Common myeloid progenitor, CD34-positive (primary cell): ENCODE results near the gene DISP2. TPM values are rescaled to one million over a fixed set of nuclear protein-coding genes. Genes with fewer than 3 reads are reported as not detected.

Experiments used
- CTCF ChIA-PET: fragments of 350-600 bp; sonication (Branson Sonifier 250); formaldehyde crosslinking; loops from one replicate; lab custom pipeline; 2021; ENCODE audit warnings: antibody characterized with exemption; lab: Charles Lee
- POLR2A ChIA-PET: fragments of 350-600 bp; sonication (Branson Sonifier 250); formaldehyde crosslinking; loops from one replicate; lab custom pipeline; 2021; ENCODE audit warnings: antibody characterized with exemption; lab: Charles Lee
- DNase-seq, 3 donors: peaks; one replicate each; pipeline versions ENCODE4 v3.0.0 to v3.0.0-alpha.2; 2013
- H3K27ac ChIP-seq, 2 experiments: 1 replicate in 1 of 2; 2 replicates in 1 of 2; pipeline ENCODE4 v1.7.0; 2013; ENCODE audit warnings: inconsistent platforms in 2 of 2, low read length in 2 of 2, mild to moderate bottlenecking in 2 of 2, low read depth in 1 of 2, moderate library complexity in 1 of 2; ENCODE audit not compliant: severe bottlenecking in 2 of 2, insufficient read depth in 1 of 2, poor library complexity in 1 of 2
- H3K27me3 ChIP-seq, 5 experiments: replicated peaks in 2 of 5; 1 replicate in 3 of 5; 2 replicates in 2 of 5; pipeline versions ENCODE4 v1.6.1 to v1.7.0; 2013; ENCODE audit warnings: low read length in 4 of 5, mild to moderate bottlenecking in 2 of 5, moderate library complexity in 2 of 5, inconsistent platforms in 1 of 5; ENCODE audit not compliant: insufficient read depth in 5 of 5, control insufficient read depth in 4 of 5
- H3K36me3 ChIP-seq, 4 experiments: 1 replicate in 2 of 4; 2 replicates in 2 of 4; pipeline versions ENCODE4 v1.6.1 to v1.7.0; 2013; ENCODE audit warnings: low read length in 3 of 4, control low read depth in 1 of 4, mild to moderate bottlenecking in 1 of 4; ENCODE audit not compliant: control insufficient read depth in 4 of 4, insufficient read depth in 4 of 4
- H3K4me1 ChIP-seq, 4 experiments: 1 replicate in 3 of 4; 2 replicates in 1 of 4; pipeline versions ENCODE4 v1.6.1 to v1.7.1; 2013; ENCODE audit warnings: low read length in 3 of 4, mild to moderate bottlenecking in 3 of 4, control low read depth in 1 of 4, inconsistent platforms in 1 of 4, moderate library complexity in 1 of 4; ENCODE audit not compliant: control insufficient read depth in 4 of 4, insufficient read depth in 4 of 4; ENCODE audit errors: control extremely low read depth in 1 of 4
- H3K4me3 ChIP-seq, 7 experiments: 1 replicate in 4 of 7; 2 replicates in 3 of 7; pipeline versions ENCODE4 v1.5.1 to v1.7.0; 2013; ENCODE audit warnings: mild to moderate bottlenecking in 7 of 7, low read length in 6 of 7, moderate library complexity in 6 of 7, inconsistent platforms in 2 of 7, low read depth in 2 of 7, control low read depth in 1 of 7; ENCODE audit not compliant: insufficient read depth in 4 of 7, control insufficient read depth in 1 of 7; ENCODE audit errors: extremely low read depth in 1 of 7
- H3K9me3 ChIP-seq, 5 experiments: 1 replicate in 4 of 5; 2 replicates in 1 of 5; pipeline versions ENCODE4 v1.6.1 to v1.7.1; 2013; ENCODE audit warnings: low read length in 4 of 5, mild to moderate bottlenecking in 2 of 5, inconsistent platforms in 1 of 5, low read depth in 1 of 5, moderate library complexity in 1 of 5; ENCODE audit not compliant: control insufficient read depth in 4 of 5, insufficient read depth in 2 of 5; ENCODE audit errors: control extremely low read depth in 1 of 5
- WGBS: methylation state at CpG from one replicate; pipeline ENCODE4 v1.1.5; 2013; ENCODE audit not compliant: insufficient coverage; 5-methylcytosine and 5-hydroxymethylcytosine counted together
- polyA plus RNA-seq: library from polyadenylated mRNA; unstranded; fragments of 120-200 nt; gene quantifications from one replicate; pipeline ENCODE4 v1.2.1, GENCODE V29; 2013

DISP2 gene
- polyA plus RNA-seq, result 0.67 TPM

DNA sequence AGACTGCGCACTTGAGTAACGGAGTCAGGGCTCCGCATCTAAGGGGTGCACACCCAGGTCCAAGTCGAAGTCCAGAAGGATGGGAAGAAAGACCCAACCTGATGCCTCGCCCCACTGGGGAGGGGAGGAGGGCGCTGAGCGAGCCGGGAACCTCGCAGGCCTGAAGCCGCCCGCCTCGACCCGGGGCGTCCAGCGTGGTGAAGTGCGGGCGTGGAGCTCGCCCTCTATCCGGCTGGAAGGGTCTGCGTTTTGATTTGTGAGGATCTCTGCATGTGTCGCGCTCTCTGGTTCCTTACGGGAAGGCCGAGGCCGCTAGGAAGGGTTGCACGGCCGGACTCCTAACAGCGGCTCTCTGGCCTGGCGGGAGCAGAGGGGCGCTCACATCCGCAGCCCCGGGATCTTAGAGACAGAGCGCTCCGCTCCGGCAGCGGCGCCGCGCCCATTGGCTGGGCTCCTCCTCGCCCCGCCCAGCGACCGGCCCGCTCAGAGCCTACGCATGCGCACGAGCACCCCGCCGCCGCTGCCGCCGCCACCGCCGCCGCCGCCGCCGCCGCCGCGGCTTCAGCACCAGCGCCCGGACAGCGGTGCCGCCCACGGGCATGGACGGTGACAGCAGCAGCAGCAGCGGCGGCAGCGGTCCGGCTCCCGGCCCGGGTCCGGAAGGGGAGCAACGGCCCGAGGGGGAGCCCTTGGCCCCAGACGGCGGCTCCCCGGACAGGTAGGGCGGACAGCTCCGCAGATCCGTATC is at the start of gene DISP2:
TSS of gene DISP2 (plus strand) at position 497 of the 748 bp plus-strand sequence. CDS start at position 600, 103 bp downstream.
- Histone ChIP-seq H3K4me1 (peaks cover 0 to 22% (median 17%) of the 10 kb centered on the region in 4 experiments), H3K9me3 (no peaks in the 10 kb centered on the region), H3K27ac (no peak within 1 kb of the TSS), H3K36me3 (peaks cover 0 to 4% (median 0%) of the 10 kb centered on the region in 4 experiments), H3K27me3 (peaks cover 0 to 2% (median 0%) of the 10 kb centered on the region in 5 experiments), H3K4me3 (peak within 1 kb of the TSS; percentile 23 to 78 (median 62))
- peak; percentile 66 to 81 (median 80) for DNase-seq
- ChIA-PET CTCF (interaction anchor here (1.0 to 10.9 kb wide), 8 partner anchors 9 to 79 kb away, joined by 3 to 139 read pairs (median 3); partner anchors contain the start of gene CCDC9B), POLR2A (no interaction called here)
- under 1% methylated on average over 61 of the region's 82 CpGs for WGBS

DNA sequence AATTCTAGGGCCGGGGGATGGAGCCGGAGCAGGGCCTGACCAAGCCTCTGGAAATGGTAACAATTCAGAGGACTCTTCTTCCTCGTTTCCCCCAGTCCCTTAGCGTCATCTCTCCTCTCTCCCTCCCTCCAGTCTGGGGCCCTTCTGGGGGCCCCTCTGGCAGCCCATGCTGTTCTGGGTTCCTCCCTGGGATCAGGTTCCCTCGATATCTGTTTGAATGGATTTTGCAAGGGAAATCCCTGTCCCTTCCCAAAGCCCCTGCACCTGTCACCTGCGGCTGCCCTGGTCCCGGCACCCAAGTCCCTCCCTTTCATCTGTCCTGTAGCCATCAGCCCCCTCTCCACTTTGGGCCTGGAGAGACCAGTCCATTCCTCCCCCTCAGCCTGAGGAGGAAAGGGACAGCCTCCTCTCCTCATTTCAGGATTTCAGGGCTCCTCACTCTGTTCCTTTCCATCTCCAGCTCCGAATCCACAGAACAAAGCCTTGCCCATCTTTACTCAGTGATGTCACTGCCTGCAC is 48.6 kb upstream of the DISP2 start:
- Histone ChIP-seq H3K36me3 (peaks cover 0 to 6% (median 1%) of the 10 kb centered on the region in 4 experiments), H3K27ac (peak overlapping the region in 1 of 2 experiments; percentile 37), H3K9me3 (no peaks in the 10 kb centered on the region), H3K27me3 (no peaks in the 10 kb centered on the region), H3K4me3 (peak overlapping the region in 5 of 7 experiments; percentile 11 to 87 (median 68)), H3K4me1 (peaks cover 8 to 70% (median 65%) of the 10 kb centered on the region in 4 experiments)
- 36% methylated on average over 8 of the region's 8 CpGs for WGBS
- ChIA-PET CTCF (interaction anchor here (1.1 to 24.3 kb wide), 13 partner anchors 10 to 266 kb away, joined by 3 to 1099 read pairs (median 5); partner anchors contain the start of genes ANKRD63, CCDC9B and INAFM2), POLR2A (interaction anchor here (0.9 to 2.8 kb wide), 6 partner anchors 17 to 41 kb away, joined by 3 to 11 read pairs (median 4); partner anchors contain the start of gene ANKRD63)
- no peak for DNase-seq

DNA sequence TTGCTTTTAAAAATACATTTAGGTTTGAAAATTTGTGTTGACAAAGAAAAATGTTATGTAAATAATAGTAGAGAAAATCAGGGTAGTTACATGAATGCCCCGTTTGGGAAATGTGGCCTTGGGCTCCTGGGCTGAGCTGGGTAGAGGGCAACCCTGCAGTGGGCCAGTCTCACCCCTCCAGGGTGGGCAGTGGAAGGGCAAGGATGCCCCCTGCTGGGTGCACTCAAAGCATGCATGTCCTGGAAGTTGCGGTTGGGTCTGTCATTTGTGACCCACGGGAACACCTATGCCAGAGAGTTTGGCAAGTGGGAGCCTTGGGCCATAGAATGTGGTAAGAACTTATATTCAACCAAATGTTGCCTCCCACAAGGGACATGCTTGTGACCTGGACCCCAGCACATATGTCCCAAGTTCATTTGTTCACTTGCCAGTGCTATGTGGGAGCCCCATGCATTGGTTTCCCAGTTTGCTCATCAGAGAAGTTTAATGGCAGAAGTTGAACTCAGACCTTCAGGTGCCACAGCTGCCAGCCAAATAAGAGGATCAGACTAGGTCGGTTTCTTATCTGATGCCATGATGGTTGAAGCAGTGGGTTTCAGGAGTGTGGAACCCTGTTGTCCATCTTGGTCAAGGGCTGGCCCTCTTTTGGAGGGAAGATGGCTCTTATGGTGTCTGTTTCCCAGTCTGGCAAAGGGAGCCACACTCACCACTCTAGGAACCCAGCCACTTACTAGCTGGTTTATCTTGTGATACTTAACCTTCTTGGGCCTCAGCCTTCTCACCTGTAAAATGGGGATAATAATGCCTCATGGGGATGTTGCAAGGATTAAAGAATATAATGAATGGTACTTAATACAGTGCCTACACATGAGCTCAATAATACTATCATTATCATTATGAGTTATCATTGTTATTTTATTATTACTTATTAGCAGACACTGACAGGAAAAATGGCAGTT is 47.7 kb upstream of the DISP2 start:
- Histone ChIP-seq H3K4me3 (no peak overlapping the region), H3K27me3 (no peaks in the 10 kb centered on the region), H3K9me3 (no peaks in the 10 kb centered on the region), H3K27ac (no peak overlapping the region), H3K36me3 (peaks cover 0 to 3% (median 0%) of the 10 kb centered on the region in 4 experiments), H3K4me1 (peaks cover 11 to 71% (median 69%) of the 10 kb centered on the region in 4 experiments)
- CTCF ChIA-PET, result interaction anchor here (1.1 to 24.3 kb wide), 13 partner anchors 9 to 267 kb away, joined by 3 to 1099 read pairs (median 5); partner anchors contain the start of genes ANKRD63, CCDC9B and INAFM2
- WGBS, result 5% methylated on average over 3 of the region's 4 CpGs
- POLR2A ChIA-PET, result interaction anchor here (1.0 to 2.8 kb wide), 3 partner anchors 16 to 42 kb away, joined by 3 to 11 read pairs (median 3); partner anchors contain the start of gene ANKRD63
- peak; percentile 81 to 86 (median 85) for DNase-seq

GRCh38 chr15:40310993-40311392 is 47.0 kb upstream of the DISP2 start:
- Histone ChIP-seq H3K4me3 (no peak overlapping the region), H3K36me3 (no peaks in the 10 kb centered on the region), H3K27ac (no peak overlapping the region), H3K27me3 (no peaks in the 10 kb centered on the region), H3K9me3 (no peaks in the 10 kb centered on the region), H3K4me1 (peaks cover 10 to 65% (median 64%) of the 10 kb centered on the region in 4 experiments)
- no peak for DNase-seq
- CTCF ChIA-PET, result interaction anchor here (0.7 to 24.3 kb wide), 9 partner anchors 8 to 94 kb away, joined by 3 to 1099 read pairs (median 35); partner anchors contain the start of genes ANKRD63, CCDC9B and INAFM2
- POLR2A ChIA-PET, result interaction anchor here (2.8 kb wide), 1 partner anchor 28 kb away, joined by 11 read pairs; the partner anchor contains the start of gene ANKRD63
- WGBS, result 77% methylated on average over 3 of the region's 3 CpGs

DNA sequence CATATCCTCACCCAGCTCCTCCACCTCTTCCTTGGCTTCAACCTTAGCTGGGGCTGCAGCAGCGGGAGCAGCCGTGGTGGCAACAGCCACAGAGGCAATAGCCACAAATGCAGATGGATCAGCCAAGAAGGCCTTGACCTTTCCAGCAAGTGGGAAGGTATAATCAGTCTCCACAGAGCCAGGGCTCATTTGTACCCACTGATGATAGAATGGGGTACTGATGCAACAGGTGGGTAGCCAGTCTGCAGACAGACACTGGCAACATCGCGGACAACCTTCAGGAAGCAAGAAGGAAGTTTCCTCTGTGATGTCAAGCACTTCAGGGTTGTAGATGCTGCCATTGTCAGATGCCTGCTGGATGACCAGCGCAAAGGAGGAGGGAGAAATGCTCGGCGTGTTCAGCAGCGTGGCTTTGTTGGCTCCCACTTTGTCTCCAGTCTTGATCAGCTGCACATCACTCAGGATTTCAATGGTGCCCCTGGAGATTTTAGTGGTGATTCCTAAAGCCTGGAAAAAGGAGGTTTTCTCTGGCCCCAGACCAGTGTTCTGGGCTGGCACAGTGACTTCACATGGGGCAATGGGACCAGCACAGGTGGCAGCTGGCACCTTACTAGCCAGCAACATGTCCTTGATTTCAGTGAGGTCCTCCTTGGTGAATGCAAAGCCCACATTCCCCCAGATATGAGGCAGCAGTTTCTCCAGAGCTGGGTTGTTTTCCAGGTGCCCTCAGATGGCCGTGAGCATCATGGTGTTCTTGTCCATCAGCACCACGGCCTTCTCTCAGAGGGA is 45.5 kb upstream of the DISP2 start:
- POLR2A ChIA-PET, result interaction anchor here (0.7 kb wide), 1 partner anchor 74 kb away, joined by 5 read pairs; no protein-coding TSS in a partner anchor
- Histone ChIP-seq H3K9me3 (no peaks in the 10 kb centered on the region), H3K4me3 (no peak overlapping the region), H3K27ac (no peak overlapping the region), H3K27me3 (no peaks in the 10 kb centered on the region), H3K36me3 (no peaks in the 10 kb centered on the region), H3K4me1 (peaks cover 11 to 51% (median 49%) of the 10 kb centered on the region in 4 experiments)
- no peak for DNase-seq
- 98% methylated on average over 10 of the region's 10 CpGs for WGBS
- CTCF ChIA-PET, result interaction anchor here (0.6 to 24.3 kb wide), 12 partner anchors 7 to 275 kb away, joined by 3 to 1099 read pairs (median 4); partner anchors contain the start of genes ANKRD63, CCDC9B and INAFM2
